Omental fat pad (tissue), 4 donors: ENCODE results near the gene PCK2. TPM values are rescaled to one million over a fixed set of nuclear protein-coding genes. Genes with fewer than 3 reads are reported as not detected.

Experiments
- ATAC-seq: fragments of 150-250 bp; one replicate; pipeline ENCODE4 v1.9.1; 2016; ENCODE audit warnings: mild to moderate bottlenecking, moderate library complexity; ENCODE audit not compliant: low FRiP score
- DNase-seq: peaks from one replicate; pipeline ENCODE4 v3.0.0-alpha.2; 2019; ENCODE audit warnings: low spot score
- total RNA-seq, 4 donors: library from RNA; depleted of rRNA; stranded (reverse); fragments of >200 nt; gene quantifications; one replicate each; pipeline ENCODE4 v1.1.0, GENCODE V29; 2016
- TF ChIP-seq, protein P1 (sequence below), 3 donors: fragments of 450-650 bp; IDR thresholded peaks; one replicate each; pipeline ENCODE4 v1.5.1; 2016 to 2017; ENCODE audit warnings: antibody characterized with exemption in 3 of 3, mild to moderate bottlenecking in 3 of 3, moderate library complexity in 2 of 3

Gene PCK2
- total RNA-seq, 4 donors from 2014 or later = 33.6 to 53.4 (median 42.9) TPM

GRCh38 chr14:24057867-24058259 is 36.2 kb upstream of the PCK2 start:
- TF ChIP-seq, protein P1, sequence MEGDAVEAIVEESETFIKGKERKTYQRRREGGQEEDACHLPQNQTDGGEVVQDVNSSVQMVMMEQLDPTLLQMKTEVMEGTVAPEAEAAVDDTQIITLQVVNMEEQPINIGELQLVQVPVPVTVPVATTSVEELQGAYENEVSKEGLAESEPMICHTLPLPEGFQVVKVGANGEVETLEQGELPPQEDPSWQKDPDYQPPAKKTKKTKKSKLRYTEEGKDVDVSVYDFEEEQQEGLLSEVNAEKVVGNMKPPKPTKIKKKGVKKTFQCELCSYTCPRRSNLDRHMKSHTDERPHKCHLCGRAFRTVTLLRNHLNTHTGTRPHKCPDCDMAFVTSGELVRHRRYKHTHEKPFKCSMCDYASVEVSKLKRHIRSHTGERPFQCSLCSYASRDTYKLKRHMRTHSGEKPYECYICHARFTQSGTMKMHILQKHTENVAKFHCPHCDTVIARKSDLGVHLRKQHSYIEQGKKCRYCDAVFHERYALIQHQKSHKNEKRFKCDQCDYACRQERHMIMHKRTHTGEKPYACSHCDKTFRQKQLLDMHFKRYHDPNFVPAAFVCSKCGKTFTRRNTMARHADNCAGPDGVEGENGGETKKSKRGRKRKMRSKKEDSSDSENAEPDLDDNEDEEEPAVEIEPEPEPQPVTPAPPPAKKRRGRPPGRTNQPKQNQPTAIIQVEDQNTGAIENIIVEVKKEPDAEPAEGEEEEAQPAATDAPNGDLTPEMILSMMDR (IDR thresholded peaks at IDR 0.05) = no peak
- no peak for DNase-seq
- peak; percentile 18 for ATAC-seq

DNA sequence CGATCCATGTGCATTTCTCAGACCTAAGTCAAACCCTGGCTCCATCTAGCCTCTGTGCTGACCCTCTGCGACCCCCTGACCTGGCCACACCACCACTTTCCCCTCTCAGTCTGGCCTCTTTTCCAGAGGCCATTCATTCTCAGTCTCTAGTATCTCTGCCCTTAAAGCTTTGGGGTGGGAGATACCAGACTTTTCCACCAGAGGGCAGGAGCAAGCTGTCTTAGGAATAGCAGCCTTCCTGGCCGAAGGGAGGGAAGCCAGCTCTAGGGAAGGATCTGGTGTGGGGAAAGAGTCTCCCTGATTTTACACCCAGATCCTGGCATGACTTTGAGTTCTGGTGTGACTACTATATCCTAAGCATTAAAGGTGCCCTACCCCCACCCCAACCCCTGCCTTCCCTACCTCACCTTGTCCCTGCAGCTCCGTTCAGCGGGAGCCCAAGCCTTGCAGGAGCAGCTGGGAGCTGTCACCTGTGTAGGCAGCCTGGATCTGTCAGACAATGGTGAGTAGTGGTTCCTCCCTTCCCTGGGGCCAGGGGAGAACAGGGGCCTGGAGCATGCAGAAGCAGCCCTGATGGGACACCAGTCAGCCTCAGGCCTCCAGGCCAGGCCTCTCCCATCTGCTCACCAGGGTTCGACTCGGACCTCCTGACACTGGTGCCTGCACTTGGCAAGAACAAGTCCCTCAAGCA is 35.7 kb upstream of the PCK2 start:
- ATAC-seq = peak; percentile 65
- TF ChIP-seq, protein P1 (IDR thresholded peaks at IDR 0.05) = peak in 1 of 3 donors; percentile 41
- DNase-seq = peak; percentile 91

DNA sequence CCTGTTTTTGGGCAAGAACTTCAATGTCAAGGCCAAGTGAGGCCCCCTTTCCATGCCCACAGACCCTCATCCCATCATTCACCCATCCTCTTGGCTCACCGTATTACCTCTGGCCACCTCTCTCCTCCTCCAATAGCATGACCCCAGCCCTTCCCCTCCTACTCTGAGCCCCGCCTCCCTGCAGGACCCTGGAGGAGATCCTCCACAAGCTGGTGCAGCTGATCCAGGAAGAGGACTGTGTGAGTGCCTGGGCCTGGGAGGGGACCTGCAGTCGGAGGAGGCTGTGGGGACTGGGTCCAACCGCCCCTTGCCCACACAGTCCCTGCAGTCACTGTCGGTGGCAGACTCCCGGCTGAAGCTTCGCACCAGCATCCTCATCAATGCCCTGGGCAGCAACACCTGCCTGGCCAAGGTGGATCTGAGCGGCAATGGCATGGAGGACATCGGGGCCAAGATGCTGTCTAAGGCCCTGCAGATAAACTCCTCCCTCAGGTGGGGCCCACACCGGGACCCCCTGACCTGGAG is 35.1 kb upstream of the PCK2 start:
- ATAC-seq (no peak), DNase-seq (no peak)
- TF ChIP-seq, protein P1 (IDR thresholded peaks at IDR 0.05) = no peak

DNA sequence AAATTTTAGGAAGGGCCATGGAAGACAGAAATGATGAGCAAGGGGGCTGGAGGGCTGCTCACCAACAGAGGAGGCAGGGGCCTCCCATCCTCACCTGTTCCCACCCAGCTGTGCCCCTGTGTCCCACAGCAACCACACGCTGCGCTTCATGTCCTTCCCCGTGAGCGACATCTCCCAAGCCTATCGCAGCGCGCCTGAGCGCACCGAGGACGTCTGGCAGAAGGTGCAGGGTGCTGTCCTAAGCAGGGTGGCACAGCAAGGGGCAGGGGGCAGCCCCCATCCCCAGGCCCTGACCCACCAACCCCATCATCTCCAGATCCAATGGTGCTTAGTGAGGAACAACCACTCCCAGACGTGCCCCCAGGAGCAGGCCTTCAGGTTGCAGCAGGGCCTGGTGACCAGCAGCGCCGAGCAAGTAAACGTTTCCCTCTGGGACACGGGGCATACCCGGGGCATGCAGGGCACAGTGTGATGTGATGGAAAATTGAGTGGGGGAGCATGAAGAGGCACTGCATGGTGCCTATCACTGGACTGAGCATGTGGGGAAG is 34.2 kb upstream of the PCK2 start:
- TF ChIP-seq, protein P1 (IDR thresholded peaks at IDR 0.05) = no peak
- DNase-seq (no peak), ATAC-seq (no peak)

DNA sequence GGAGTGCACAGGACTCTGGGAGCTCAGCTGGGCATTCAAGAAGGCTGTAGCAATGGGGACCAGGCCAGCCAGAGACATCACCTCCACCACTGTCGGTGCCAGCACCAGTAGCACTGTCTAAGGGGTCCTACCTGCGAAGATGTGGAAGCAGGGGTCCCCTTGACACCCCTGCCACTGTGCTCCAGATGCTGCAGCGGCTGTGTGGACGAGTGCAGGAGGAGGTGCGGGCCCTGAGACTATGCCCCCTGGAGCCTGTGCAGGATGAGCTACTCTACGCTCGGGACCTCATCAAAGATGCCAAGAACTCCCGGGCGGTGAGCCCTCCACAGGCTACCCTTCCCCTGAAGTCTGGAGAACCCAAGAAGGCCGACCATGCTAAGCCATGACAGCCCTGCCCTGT is 33.7 kb upstream of the PCK2 start:
- DNase-seq (no peak), ATAC-seq (no peak)
- TF ChIP-seq, protein P1 (IDR thresholded peaks at IDR 0.05) = no peak

- ATAC-seq (no peak), DNase-seq (no peak)
- TF ChIP-seq, protein P1 (IDR thresholded peaks at IDR 0.05) = no peak
Observed at GRCh38 chr14:24060984-24061913, 32.9 kb upstream of the PCK2 start.
